Endothelial cell of umbilical vein (primary cell): Measurements from ENCODE around the gene CNOT9. TPM values are rescaled to one million over a fixed set of nuclear protein-coding genes. Genes with fewer than 3 reads are reported as not detected.
A peak's percentile ranks its signal among the peaks of the same experiment; 100 is the strongest.

Source experiments
- BruUV-seq: library from RNA; stranded (reverse); fragments of 400-500 nt; replicated peaks from 2 replicates; lab custom pipeline; 2021; lab: Mats Ljungman, UMichigan
- CTCF ChIA-PET: fragments of 300-600, 350-600 bp; sonication (Branson Sonifier 250); formaldehyde crosslinking; loops from one replicate; lab custom pipeline; 2021; ENCODE audit warnings: antibody characterized with exemption, inconsistent platforms; lab: Charles Lee
- POLR2A ChIA-PET: fragments of 300-600, 350-600 bp; sonication (Branson Sonifier 250); formaldehyde crosslinking; loops from one replicate; lab custom pipeline; 2021; ENCODE audit warnings: antibody characterized with exemption, inconsistent platforms; lab: Charles Lee
- DNase-seq: peaks from one replicate; pipeline ENCODE4 v3.0.0-alpha.2; 2011; ENCODE audit warnings: low read depth, low spot score
- FAIRE-seq: peaks from 2 replicates; lab custom pipeline; 2011; peaks lifted over from hg19 to GRCh38; lab: Jason Lieb, UNC
- H2AFZ ChIP-seq: 2 replicates; pipeline ENCODE4 v1.6.0; 2012; ENCODE audit warnings: low read depth, low read length, control low read depth, inconsistent platforms
- H3K27ac ChIP-seq: 2 replicates; pipeline ENCODE4 v1.5.1; 2011; ENCODE audit warnings: low read depth, mild to moderate bottlenecking, control low read depth, low read length, moderate library complexity; ENCODE audit not compliant: insufficient read depth
- H3K27me3 ChIP-seq, 2 experiments: 2 replicates each; pipeline versions ENCODE4 v1.6.0 to v1.6.1; 2011; ENCODE audit warnings: low read length in 2 of 2, mixed read lengths in 1 of 2; ENCODE audit not compliant: control insufficient read depth in 2 of 2, insufficient read depth in 2 of 2
- H3K36me3 ChIP-seq, 2 experiments: 2 replicates in 1 of 2; 3 replicates in 1 of 2; pipeline ENCODE4 v1.5.1; 2011; ENCODE audit warnings: low read length in 2 of 2, mild to moderate bottlenecking in 1 of 2, moderate library complexity in 1 of 2; ENCODE audit not compliant: control insufficient read depth in 2 of 2, insufficient read depth in 2 of 2; ENCODE audit errors: extremely low read depth in 1 of 2
- H3K4me1 ChIP-seq: 3 replicates; pipeline ENCODE4 v1.5.1; 2011; ENCODE audit warnings: mild to moderate bottlenecking, low read length; ENCODE audit not compliant: control insufficient read depth, insufficient read depth; ENCODE audit errors: extremely low read depth
- H3K4me2 ChIP-seq: 2 replicates; pipeline ENCODE4 v1.6.1; 2011; ENCODE audit warnings: low read length, control low read depth, mixed read lengths; ENCODE audit not compliant: insufficient read depth
- H3K4me3 ChIP-seq, 3 experiments: fragments of 200-600 bp in 1 of 3; sonication (generic), shearing (Covaris generic) in 1 of 3; replicated peaks in 1 of 3; 2 replicates each; pipeline ENCODE4 v1.5.1; 2011 to 2016; ENCODE audit warnings: control low read depth in 3 of 3, low read length in 3 of 3, mild to moderate bottlenecking in 2 of 3, inconsistent platforms in 1 of 3, low read depth in 1 of 3, moderate library complexity in 1 of 3; ENCODE audit not compliant: insufficient read depth in 1 of 3
- H3K79me2 ChIP-seq: 2 replicates; pipeline ENCODE4 v1.6.0; 2012; ENCODE audit warnings: low read length, inconsistent platforms; ENCODE audit not compliant: control insufficient read depth, insufficient read depth
- H3K9ac ChIP-seq: replicated peaks from 2 replicates; pipeline ENCODE3; 2011; ENCODE audit warnings: low read length, control low read depth; ENCODE audit not compliant: insufficient read depth; ENCODE audit errors: extremely low read depth
- H3K9me1 ChIP-seq: replicated peaks from 3 replicates; pipeline ENCODE4 v1.6.0; 2011; ENCODE audit warnings: mild to moderate bottlenecking, low read length; ENCODE audit not compliant: control insufficient read depth, insufficient read depth; ENCODE audit errors: extremely low read depth
- H3K9me3 ChIP-seq: replicated peaks from 2 replicates; pipeline ENCODE4 v1.5.1; 2012; ENCODE audit warnings: low read length, inconsistent platforms; ENCODE audit not compliant: control insufficient read depth, insufficient read depth
- H4K20me1 ChIP-seq: replicated peaks from 2 replicates; pipeline ENCODE3; 2011; ENCODE audit warnings: mild to moderate bottlenecking, low read length; ENCODE audit not compliant: control insufficient read depth, insufficient read depth; ENCODE audit errors: extremely low read depth
- CTCF ChIP-seq, 2 donors: IDR thresholded peaks; 1 replicate in 1 of 2; 2 replicates in 1 of 2; pipeline ENCODE4 v1.5.1; 2011; ENCODE audit warnings: low read length in 2 of 2, mild to moderate bottlenecking in 2 of 2, moderate library complexity in 2 of 2, control low read depth in 1 of 2, inconsistent platforms in 1 of 2, low read depth in 1 of 2; ENCODE audit not compliant: insufficient read depth in 1 of 2; ENCODE audit errors: extremely low read depth in 1 of 2
- FOS ChIP-seq: IDR thresholded peaks from 2 replicates; pipeline ENCODE4 v1.6.1; 2011; ENCODE audit warnings: mild to moderate bottlenecking, low read length, moderate library complexity, borderline replicate concordance; ENCODE audit not compliant: insufficient read depth
- JUN ChIP-seq: IDR thresholded peaks from 2 replicates; pipeline ENCODE4 v1.6.1; 2011; ENCODE audit warnings: borderline replicate concordance, low read depth; ENCODE audit not compliant: insufficient read length, insufficient read depth
- POLR2A ChIP-seq: IDR thresholded peaks from 2 replicates; pipeline ENCODE4 v1.6.1; 2012; ENCODE audit warnings: low read depth, mild to moderate bottlenecking, control low read depth, low read length
- POLR2AphosphoS5 ChIP-seq: IDR thresholded peaks from 2 replicates; pipeline ENCODE4 v1.6.1; 2012; ENCODE audit warnings: low read depth, mild to moderate bottlenecking, control low read depth, low read length, moderate library complexity; ENCODE audit not compliant: insufficient read depth
- dilution Hi-C: fragments of 300-500 bp; cut with MboI; formaldehyde crosslinking; loops from one replicate; pipeline ENCODE4 v1.15.0; 2019; ENCODE audit warnings: low sequenced_read_pairs; ENCODE audit not compliant: extremely low pct_ligation_motif_present
- intact Hi-C: fragments of 100-400 bp; cut with micrococcal nuclease; formaldehyde crosslinking; loops from one replicate; pipeline ENCODE4 v1.10.0; 2022
- polyA plus RNA-seq, 4 experiments: library from polyadenylated mRNA; depleted of rRNA in 3 of 4; stranded (reverse) in 3 of 4; unstranded in 1 of 4; fragments of >200 nt; gene quantifications; 2 replicates each; pipeline versions ENCODE4 v1.2.1 to v1.2.3, GENCODE V29; 2011 to 2012; ENCODE audit warnings: missing spikeins in 1 of 4
- total RNA-seq: library from RNA; stranded (reverse); gene quantifications from 2 replicates; pipeline ENCODE4 v1.2.3, GENCODE V29; 2021

Gene CNOT9
- total and polyA plus RNA-seq, 2 donors (not counting 3 experiments of a cell fraction or from before 2014, with no cell fraction given): 53.2 to 68.9 TPM

- no peaks in the 10 kb centered on the region for H3K79me2 ChIP-seq
- ChIA-PET CTCF (no interaction called here), POLR2A (no interaction called here)
- H3K4me1 ChIP-seq: no peaks in the 10 kb centered on the region
- H2AFZ ChIP-seq: no peak overlapping the region
- DNase-seq (no peak), FAIRE-seq (no peak)
- BruUV-seq: TSS peak; percentile 11
- H3K9ac ChIP-seq: no peak overlapping the region
- no peak overlapping the region for H3K4me2 ChIP-seq
- TF ChIP-seq JUN (no peak), CTCF (IDR thresholded peaks at IDR 0.05; ENCODE audit: extremely low read depth in 1 of 2, insufficient read depth in 1 of 2, low read depth in 1 of 2, low read length in 2 of 2) (no peak), POLR2A (no peak), FOS (no peak), POLR2AphosphoS5 (no peak)
- H4K20me1 ChIP-seq: no peaks in the 10 kb centered on the region
- H3K9me1 ChIP-seq: no peaks in the 10 kb centered on the region
- H3K27me3 ChIP-seq: no peaks in the 10 kb centered on the region
- intact Hi-C loops (no loop called here), dilution Hi-C loops (no loop called here)
- no peak overlapping the region for H3K4me3 ChIP-seq
- H3K9me3 ChIP-seq: no peaks in the 10 kb centered on the region
- H3K36me3 ChIP-seq: peaks cover 22 to 54% of the 10 kb centered on the region in 2 experiments
- H3K27ac ChIP-seq: no peak overlapping the region
Observed at GRCh38 chr2:218638372-218638771, 69.7 kb downstream of the CNOT9 start.

- TF ChIP-seq POLR2AphosphoS5 (peak; percentile 15), CTCF (IDR thresholded peaks at IDR 0.05; ENCODE audit: extremely low read depth in 1 of 2, insufficient read depth in 1 of 2, low read depth in 1 of 2, low read length in 2 of 2) (no peak)
- Histone ChIP-seq H3K79me2 (no peaks in the 10 kb centered on the region), H3K4me1 (peaks cover 6% of the 10 kb centered on the region), H3K4me2 (no peak overlapping the region), H3K9ac (no peak overlapping the region), H3K9me1 (no peaks in the 10 kb centered on the region), H3K27ac (no peak overlapping the region), H3K4me3 (no peak overlapping the region), H3K27me3 (no peaks in the 10 kb centered on the region), H2AFZ (no peak overlapping the region), H3K9me3 (no peaks in the 10 kb centered on the region), H4K20me1 (no peaks in the 10 kb centered on the region), H3K36me3 (peaks cover 30 to 58% of the 10 kb centered on the region in 2 experiments)
- DNase-seq (no peak), FAIRE-seq (no peak)
- CTCF ChIA-PET: no interaction called here
- no TSS peak for BruUV-seq
- POLR2A ChIA-PET: no interaction called here
- intact Hi-C loops (no loop called here), dilution Hi-C loops (no loop called here)
Observed at GRCh38 chr2:218642121-218642656, 73.5 kb downstream of the CNOT9 start.
